T-helper 22 cell (primary cell): ENCODE results near the gene RIN3.

Source experiments
- DNase-seq: peaks from one replicate; pipeline ENCODE4 v3.0.0-alpha.2; 2020; ENCODE audit warnings: low read depth

The RIN3 gene

GRCh38 chr14:92651106-92651757 is 137.7 kb downstream of the RIN3 start:
- peak; percentile 74 for DNase-seq

- peak; percentile 8 for DNase-seq
Measured at GRCh38 chr14:92651758-92652406, 138.3 kb downstream of the RIN3 start.

DNA sequence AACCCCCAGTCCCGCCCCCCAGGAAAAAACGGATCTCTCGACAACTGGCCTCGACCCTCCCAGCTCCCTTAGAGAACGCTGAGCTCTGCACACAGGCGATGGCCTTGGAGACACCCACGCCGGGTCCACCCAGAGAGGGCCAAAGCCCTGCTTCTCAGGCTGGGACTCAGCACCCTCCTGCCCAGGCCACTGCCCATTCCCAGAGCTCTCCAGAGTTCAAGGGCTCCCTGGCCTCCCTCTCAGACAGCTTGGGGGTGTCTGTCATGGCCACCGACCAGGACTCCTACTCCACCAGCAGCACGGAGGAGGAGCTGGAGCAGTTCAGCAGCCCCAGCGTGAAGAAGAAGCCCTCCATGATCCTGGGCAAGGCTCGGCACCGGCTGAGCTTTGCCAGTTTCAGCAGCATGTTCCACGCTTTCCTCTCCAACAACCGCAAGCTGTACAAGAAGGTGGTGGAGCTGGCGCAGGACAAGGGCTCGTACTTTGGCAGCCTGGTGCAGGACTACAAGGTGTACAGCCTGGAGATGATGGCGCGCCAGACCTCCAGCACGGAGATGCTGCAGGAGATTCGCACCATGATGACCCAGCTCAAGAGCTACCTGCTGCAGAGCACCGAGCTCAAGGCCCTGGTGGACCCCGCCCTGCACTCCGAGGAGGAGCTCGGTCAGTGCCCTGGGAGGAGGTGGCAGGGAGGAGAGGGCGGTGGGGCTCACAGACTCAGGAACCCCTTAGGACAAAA is 139.0 kb downstream of the RIN3 start:
- no peak for DNase-seq

DNA sequence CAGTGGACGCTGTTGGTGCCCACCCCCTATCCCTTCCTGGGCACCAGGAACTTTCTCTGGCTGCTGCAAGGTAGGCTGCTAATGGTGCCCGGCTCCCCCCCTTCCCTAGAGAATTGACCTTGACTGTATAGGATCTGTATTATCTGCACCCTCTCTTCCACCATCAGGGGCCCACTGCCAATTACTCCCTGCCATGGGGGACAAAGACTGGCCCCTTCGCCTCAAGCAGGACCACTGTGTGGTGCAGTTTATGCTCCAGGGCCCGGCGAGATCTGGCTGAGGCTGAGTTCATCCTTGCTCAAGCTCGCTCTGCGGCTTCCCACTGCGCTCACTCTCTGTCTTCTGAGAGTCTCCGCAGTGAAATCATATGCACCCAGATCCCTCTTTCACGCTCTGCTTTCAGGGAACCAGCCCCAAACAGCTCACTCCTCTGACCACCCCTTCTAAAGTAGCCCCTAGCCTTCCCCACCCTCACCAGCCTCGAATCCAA is 139.6 kb downstream of the RIN3 start:
- no peak for DNase-seq

- DNase-seq, result no peak
Measured at GRCh38 chr14:92654239-92654901, 140.8 kb downstream of the RIN3 start.

DNA sequence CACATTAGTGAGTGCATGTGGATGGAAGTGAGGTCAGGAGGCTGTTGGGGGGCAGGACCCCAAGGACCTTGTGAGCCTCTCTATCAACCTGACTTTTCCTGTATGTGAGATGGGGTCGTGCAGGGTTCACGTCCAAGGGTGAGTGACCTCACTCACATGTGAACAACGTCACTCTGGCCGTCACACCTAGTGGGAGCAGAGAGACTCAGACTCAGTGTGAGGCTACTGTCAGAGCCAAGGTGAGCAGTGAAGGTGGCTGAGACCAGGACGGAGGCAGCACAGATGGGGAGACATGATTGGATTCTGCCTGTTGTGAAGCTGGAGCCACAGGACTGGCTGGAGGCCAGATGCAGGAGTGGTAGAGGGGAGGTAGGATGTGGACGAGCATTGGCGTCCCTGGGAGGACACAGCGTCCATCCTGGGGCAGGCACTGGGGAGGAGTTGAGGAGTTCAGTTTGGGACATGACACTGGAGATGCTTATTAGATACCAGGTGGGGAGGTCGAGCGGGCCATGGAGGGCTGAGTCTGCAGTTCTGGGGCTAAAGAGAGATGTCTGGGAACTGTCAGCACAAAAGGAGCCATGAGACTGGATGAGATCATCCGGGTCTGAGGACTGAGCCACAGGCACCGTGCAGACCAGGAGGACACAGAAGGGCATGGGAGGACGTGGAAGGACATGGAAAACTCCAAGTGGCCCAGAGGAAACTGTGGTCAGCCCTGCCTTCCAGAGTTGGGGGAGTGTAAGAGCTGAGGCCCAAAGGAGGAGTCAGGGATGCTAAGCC is 142.0 kb downstream of the RIN3 start:
- no peak for DNase-seq

- no peak for DNase-seq
Measured at GRCh38 chr14:92656306-92657081, 142.9 kb downstream of the RIN3 start.

GRCh38 chr14:92657457-92658142 is 144.0 kb downstream of the RIN3 start:
- DNase-seq, result no peak

GRCh38 chr14:92658160-92658559 is 144.6 kb downstream of the RIN3 start:
- DNase-seq, result no peak

DNA sequence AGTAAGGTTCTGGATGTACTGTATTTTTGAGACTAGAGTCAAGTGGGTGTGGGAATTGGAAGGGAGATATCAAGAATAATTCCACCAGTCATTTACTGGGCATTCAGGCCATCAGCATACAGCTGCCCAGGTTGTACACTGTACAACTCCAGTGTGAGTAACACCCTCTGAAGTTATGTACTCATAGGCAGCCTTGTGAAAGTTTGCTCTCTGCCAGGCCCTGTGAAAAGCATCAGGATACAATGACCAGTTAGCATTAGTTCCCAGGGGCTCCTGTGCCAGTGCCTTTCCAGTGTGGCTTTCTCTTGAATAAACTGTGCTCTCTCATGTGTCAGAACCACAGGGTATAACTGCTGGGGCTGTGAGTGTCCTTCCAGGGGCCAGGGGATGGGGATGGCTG is 145.1 kb downstream of the RIN3 start:
- no peak for DNase-seq

DNA sequence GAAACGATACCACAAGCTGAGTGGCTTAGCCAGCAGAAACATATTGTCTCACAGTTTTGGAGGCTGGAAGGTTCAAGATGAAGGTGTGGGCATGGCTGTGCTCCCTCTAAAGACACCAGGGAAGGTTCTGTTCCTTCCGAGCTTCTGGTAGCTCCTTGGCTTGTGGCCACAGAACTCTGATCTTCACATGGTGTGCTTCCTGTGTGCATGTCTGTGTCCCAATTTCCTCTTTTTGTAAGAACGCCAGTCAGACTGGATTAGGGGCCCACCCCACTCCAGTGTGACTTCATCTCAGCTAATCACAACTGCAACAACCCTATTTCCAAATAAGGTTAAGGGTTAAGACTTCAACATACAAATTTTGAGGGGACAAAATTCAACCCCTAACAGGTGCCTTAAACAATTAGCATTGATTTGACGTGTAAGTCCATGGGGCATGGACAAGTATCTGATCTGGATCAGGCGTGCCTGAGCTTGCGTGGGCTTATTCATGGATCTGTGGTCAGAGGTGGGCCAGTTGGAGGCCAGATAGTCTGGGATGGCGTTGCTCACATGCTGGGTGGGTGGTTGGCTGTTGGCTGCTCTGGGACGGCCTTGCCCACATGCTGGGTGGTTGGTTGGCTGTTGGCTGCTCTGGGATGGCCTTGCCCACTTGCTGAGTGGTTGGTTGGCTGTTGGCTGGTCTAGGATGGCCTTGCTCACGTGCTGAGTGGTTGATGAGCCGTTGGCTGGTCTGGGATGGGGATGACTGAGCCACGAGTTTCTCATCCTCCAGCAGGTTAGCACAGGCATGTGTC is 146.4 kb downstream of the RIN3 start:
- no peak for DNase-seq

DNA sequence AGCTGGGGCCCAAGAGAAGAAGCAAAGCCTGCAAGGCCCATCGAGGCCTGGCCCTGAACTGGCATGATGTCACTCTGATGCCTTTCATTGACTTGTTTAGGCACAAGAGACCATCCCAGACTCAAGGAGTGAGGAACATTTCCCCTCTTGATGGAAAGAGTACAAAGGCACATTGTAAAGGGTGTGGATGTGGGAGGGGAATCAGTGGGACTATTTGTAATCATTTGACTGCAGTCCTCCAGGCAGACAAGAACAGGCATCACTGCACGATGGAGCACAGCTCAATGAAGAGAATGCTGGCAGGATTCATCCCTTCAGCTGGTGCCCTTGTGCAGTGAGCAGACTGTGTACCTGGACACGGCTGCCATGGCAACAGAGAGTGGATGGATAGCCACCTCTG is 147.0 kb downstream of the RIN3 start:
- DNase-seq, result no peak

- no peak for DNase-seq
Measured at GRCh38 chr14:92663049-92663448, 149.5 kb downstream of the RIN3 start.

- no peak for DNase-seq
Measured at GRCh38 chr14:92665661-92666110, 152.1 kb downstream of the RIN3 start.

- DNase-seq, result no peak
Measured at GRCh38 chr14:92666251-92666650, 152.7 kb downstream of the RIN3 start.

- no peak for DNase-seq
Measured at GRCh38 chr14:92668276-92668973, 154.8 kb downstream of the RIN3 start.

DNA sequence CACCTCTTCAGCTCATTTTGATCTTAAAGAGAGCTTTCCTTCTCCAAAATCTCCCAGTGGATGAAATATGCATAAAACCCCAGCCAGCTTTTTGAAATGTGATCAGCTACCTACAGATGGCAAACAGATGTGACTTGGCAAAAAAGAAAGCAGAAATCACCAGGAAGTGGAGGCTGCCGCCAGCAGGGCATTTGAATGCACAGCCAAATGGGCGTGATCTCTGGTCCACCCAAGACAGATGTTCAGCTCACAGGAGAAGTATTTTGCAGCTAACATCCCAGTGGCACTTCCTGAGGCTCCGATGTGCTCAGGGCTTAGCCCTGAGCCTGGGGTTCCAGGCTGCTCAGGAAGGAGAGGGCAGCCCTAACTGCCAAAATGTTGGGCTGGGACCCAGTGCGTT is 156.6 kb downstream of the RIN3 start:
- no peak for DNase-seq

DNA sequence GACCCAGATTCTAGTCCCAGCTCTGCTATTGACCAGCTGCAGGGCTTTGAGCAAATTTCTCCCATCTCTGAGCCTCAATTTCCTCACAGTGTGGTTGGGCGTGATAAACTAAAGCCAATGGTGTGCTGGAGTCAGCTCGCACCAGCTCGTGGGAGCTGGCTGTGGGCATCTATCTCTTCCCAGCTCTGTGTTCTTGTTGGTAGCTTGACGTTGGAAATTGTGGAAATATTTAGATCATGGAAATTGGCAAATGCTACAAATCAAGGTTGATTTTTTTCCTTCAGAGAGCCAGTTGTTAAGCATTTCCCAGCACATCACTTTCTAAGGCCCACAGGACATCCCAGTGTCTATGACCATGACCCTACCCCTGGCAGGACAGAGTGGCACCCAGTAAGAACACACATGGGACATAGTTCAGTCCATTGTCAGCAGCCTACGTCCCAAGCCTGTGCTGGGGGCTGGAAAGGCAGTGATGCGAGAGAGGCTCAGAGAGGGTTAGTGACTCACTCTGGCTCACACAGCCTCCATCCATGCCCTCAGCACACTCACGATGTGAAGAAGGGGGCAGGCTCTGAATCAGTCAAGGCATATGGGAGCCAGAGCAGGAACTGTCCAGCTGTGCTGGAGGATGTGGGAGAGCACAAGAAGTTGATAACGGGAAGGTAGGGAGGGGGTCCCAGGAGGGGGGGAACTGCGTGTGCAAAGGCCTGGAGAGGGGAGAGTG is 157.2 kb downstream of the RIN3 start:
- no peak for DNase-seq
